Measurements from ENCODE around the gene GREB1. TPM values are rescaled to one million over a fixed set of nuclear protein-coding genes. Genes with fewer than 3 reads are reported as not detected.

GREB1 gene
- total and polyA plus RNA-seq, 2 of the 4 experiments (the other 2 are of a cell fraction), result 0.05 TPM; not detected in 1

DNA sequence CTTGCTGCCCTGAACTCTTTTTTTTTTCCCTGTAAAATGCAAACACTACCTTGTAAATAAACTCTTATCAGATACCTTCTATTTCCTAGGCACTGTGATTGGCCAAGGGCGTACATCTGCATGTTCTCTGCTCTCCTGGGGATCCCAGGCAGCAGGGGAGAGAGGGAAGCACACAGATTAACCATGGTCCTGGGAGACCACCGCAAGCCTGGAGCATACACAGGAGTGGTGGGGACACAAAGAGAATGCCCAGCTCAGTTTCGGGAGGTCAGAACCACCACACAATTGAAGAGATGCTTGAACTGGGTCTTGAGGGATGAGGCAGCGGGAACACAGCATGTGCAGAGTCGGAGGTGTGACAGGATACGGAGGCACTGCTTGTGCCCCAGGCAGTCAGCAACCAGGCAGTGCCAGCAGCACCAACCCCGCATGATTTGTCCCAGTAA is 2.1 kb downstream of the GREB1 start:
- POLR2A ChIA-PET (ENCODE audit: unreplicated experiment), result no interaction called here
- intact Hi-C loops (cut with micrococcal nuclease) (no loop called here), dilution Hi-C loops (cut with HindIII; ENCODE audit: low sequenced_read_pairs, unreplicated experiment) (no loop called here), in situ Hi-C loops (cut with MboI; ENCODE audit: low sequenced_read_pairs) (no loop called here)
- DNase-seq, result no peak
- Histone ChIP-seq H2BK20ac (ENCODE audit: low read depth, low read length) (no peak overlapping the region), H2AFZ (replicated peaks; ENCODE audit: low read length, poor library complexity) (no peak overlapping the region), H2AK5ac (ENCODE audit: low read depth, low read length) (no peak overlapping the region), H4K20me1 (ENCODE audit: insufficient read depth, low read length) (no peaks in the 10 kb centered on the region), H2BK5ac (ENCODE audit: low read depth, low read length, poor library complexity, severe bottlenecking) (no peak overlapping the region), H3K79me1 (ENCODE audit: low read depth in 1 of 2, low read length in 2 of 2) (no peaks in the 10 kb centered on the region), H2AK9ac (replicated peaks; ENCODE audit: low read depth, low read length, poor library complexity) (no peak overlapping the region), H3K27me3 (ENCODE audit: control insufficient read depth, insufficient read depth, low read length) (peaks cover 42% of the 10 kb centered on the region), H3K9me3 (ENCODE audit: control insufficient read depth, insufficient read depth, low read length) (no peaks in the 10 kb centered on the region), H3K4me2 (ENCODE audit: low read depth, low read length) (no peak overlapping the region), H3K9ac (ENCODE audit: low read depth, low read length) (no peak overlapping the region), H3K18ac (ENCODE audit: low read depth, low read length) (no peak overlapping the region), H2BK15ac (ENCODE audit: low read depth, low read length) (no peak overlapping the region), H3K4ac (ENCODE audit: low read depth, low read length) (no peak overlapping the region), H3K9me1 (ENCODE audit: insufficient read depth, low read length) (no peaks in the 10 kb centered on the region), H2BK120ac (ENCODE audit: low read depth, low read length) (no peak overlapping the region), H4K8ac (ENCODE audit: low read depth in 2 of 2, low read length in 2 of 2) (no peak overlapping the region), H3K4me1 (ENCODE audit: control insufficient read depth, insufficient read depth, low read length) (no peaks in the 10 kb centered on the region), H4K91ac (ENCODE audit: insufficient read depth, low read depth, low read length) (no peak overlapping the region), H3K23ac (ENCODE audit: low read depth, low read length) (no peak overlapping the region), H3K14ac (replicated peaks; ENCODE audit: low read depth, low read length) (no peak overlapping the region), H3K4me3 (ENCODE audit: insufficient read depth, low read depth, low read length) (no peak overlapping the region), H3K36me3 (ENCODE audit: control insufficient read depth, insufficient read depth, low read length) (no peaks in the 10 kb centered on the region), H4K5ac (ENCODE audit: low read depth, low read length) (no peak overlapping the region), H3K27ac (ENCODE audit: insufficient read depth, low read length) (no peak overlapping the region), H3K56ac (ENCODE audit: extremely low read depth, insufficient read depth, low read length) (no peak overlapping the region)
- BruUV-seq (replicated peaks), result no TSS peak
- CTCF ChIA-PET, result no interaction called here
- 79% methylated on average over 4 of the region's 7 CpGs; no CpG with 5 or more reads in 1 of the 2 experiments for WGBS, 2 experiments (ENCODE audit: extremely low coverage in 2 of 2, insufficient read length in 1 of 2)
- no peak for ATAC-seq (ENCODE audit: low read depth)
- TF ChIP-seq RCOR1 (IDR thresholded peaks at IDR 0.05; ENCODE audit: insufficient replicate concordance, low read length) (no peak), POLR2A (IDR thresholded peaks at IDR 0.05; ENCODE audit: low read depth, low read length) (no peak), FOS (IDR thresholded peaks at IDR 0.05; ENCODE audit: low read depth, low read length) (no peak), NFE2L2 (IDR thresholded peaks at IDR 0.05; ENCODE audit: low read depth, low read length) (no peak), SMC3 (IDR thresholded peaks at IDR 0.05; ENCODE audit: low read depth, low read length) (no peak), CEBPB (IDR thresholded peaks at IDR 0.05; ENCODE audit: low read depth, low read length) (no peak)
- TF ChIP-seq, protein P1, sequence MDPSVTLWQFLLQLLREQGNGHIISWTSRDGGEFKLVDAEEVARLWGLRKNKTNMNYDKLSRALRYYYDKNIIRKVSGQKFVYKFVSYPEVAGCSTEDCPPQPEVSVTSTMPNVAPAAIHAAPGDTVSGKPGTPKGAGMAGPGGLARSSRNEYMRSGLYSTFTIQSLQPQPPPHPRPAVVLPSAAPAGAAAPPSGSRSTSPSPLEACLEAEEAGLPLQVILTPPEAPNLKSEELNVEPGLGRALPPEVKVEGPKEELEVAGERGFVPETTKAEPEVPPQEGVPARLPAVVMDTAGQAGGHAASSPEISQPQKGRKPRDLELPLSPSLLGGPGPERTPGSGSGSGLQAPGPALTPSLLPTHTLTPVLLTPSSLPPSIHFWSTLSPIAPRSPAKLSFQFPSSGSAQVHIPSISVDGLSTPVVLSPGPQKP (IDR thresholded peaks at IDR 0.05; ENCODE audit: borderline replicate concordance, low read depth, low read length), result no peak
- TF ChIP-seq, protein P2, sequence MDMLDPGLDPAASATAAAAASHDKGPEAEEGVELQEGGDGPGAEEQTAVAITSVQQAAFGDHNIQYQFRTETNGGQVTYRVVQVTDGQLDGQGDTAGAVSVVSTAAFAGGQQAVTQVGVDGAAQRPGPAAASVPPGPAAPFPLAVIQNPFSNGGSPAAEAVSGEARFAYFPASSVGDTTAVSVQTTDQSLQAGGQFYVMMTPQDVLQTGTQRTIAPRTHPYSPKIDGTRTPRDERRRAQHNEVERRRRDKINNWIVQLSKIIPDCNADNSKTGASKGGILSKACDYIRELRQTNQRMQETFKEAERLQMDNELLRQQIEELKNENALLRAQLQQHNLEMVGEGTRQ (IDR thresholded peaks at IDR 0.05; ENCODE audit: low read depth, low read length), result no peak

Data from IMR-90 (cell line).